ENCODE data around the gene MBP.
A peak's percentile ranks its signal among the peaks of the same experiment; 100 is the strongest.

The MBP gene

DNA sequence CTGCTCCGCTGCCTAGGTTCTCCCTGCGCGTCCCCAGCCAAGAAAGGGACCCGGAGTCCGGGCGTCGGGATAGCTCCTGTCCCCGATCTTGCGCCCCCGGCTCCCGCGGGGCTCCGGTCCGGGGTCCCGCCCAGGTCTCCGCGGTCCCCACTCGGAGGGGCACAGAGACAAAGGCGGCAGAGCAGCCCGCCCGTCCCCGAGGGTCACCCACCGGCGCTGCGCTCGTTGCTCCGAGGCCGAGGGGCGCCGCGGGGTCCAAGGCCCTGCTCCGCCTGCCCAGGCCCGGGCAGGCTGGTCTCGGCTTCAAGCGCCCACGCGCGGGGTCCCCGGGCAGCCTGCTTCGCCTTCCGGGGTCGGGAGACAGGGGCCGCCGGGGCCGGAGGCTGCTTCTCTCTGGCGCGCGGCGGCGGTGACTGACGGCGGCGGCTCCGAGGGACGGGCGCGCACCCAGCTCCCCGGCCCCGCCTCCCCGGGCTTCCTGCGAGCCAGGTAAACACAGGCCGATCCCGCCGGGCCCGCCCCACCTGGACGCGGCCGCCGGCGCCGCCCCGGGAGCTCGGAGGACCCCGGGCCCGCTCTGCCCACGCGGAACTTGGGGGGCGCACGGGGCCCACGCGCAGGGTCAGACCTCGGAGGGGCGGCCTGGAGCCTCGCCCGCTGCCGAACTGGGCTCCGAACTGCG is at the start of gene MBP:
TSS of gene MBP (minus strand) at position 415 of the 682 bp plus-strand sequence. CDS start 27,522 bp downstream, outside the sequence.
- DNase-seq = peak; percentile 85

DNA sequence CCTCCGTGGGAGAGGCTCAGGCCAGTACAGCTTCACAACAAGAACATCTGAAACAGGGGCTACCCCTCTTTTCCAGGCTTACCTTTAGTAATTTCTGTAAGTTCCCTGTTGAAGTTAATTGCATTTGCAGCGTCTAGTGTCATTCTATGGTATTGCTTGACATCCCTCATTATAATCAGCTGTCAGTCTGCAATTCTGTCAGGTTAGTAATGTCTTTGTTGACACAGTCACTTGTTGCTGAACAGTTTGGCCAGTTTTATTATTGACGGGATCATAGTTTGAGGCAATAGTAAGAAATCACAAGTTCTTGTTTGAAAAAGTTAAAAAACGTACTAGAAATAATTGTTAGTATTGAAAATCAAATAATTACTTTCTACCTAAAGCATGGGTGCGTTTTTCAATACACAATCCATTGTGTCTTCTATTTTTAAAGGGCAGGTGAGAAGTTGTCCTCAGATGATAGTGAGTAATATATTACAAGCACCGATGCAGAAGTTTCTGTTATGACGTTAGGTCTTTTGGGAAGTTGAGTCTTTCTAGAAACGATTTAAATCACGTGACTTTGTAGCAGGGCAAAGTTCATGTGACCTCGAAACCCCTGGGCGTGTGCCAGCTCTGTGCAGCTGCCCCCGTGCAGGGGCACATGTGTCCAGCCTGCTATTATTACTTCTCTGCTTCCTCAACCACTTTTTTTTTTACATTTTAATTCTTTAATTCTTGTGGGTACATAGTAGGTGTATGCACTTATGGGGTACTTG is 49.5 kb upstream of the MBP start:
- no peak for DNase-seq

DNA sequence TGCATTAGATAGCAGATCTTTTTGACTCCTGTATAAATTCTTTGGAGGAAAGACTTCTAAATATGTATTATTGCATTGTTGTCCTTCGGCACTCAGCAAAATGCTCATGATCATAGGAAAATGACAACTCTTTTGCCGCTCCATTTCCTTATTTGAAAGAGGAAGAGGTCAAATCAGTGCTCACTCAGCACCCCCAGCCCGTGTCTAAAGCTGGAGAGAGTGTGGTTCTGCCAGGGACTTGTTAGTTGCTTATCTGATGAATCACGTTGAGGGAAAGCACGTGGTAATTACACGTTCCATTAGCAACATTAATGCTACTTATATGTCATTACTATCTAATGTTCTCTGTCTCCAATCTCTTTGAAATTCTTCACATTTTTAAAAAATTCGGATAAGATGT is 46.0 kb upstream of the MBP start:
- no peak for DNase-seq

GRCh38 chr18:77177009-77177408 is 44.4 kb upstream of the MBP start:
- DNase-seq = no peak

DNA sequence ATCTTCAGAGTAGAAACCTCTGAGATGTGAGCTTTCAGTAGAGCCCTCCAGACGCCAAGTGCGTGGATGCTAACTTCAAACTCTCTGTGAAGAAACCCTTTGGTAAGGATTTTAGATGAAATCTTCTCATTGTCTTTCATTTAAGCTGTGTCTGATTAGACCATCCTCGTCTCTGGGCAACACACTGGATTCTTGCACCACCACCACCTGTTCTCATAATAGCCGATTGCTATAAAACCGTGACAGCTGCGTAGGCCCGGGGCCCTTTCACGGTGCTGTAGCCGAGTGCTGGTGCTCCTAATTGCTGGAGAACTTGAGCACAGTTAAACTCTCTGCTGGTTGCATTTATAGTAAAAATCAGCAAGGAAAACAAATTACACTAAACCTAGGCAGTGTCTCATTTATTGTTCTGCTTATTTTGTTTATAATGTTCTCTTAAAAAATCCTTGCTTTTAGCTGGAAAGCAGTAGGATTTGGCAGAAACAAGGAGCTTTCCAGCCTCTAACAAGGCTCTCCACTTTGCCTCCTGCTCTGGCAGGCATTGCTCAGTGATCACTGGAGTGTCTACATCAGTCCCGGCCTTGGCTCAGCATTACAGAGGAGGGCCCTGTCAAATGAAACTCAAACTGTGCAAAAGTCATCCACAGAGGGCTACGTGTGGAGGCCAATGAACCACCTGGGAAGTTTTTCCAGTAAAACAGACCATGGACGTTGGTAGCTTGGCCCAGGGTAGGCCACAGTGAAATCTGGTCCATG is 40.9 kb upstream of the MBP start:
- DNase-seq = no peak

DNA sequence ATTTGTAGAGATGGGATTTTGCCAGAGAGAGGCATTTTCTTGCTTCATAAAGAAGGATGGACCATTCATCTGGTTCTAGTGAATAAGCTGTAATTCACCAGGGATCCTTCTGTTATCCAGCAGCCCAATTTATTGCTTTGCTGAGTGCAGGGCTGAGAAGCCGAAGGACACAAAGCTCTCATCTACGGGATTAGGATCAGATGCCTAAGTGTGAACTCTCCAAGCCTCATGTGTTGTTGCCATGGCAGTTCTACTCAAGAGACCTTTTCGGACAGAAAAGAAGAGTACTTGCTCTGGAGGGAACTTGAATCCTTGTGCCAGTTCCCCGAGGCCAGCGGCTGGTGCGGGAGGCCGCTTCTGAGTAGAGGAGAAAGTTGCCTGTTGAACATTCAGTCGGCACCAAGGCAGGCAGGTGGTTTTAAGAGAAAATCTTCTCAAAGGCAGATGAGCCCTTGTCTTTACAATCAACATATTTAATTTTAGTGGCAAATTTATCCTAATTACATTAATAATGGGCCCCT is 38.4 kb upstream of the MBP start:
- DNase-seq = no peak

GRCh38 chr18:77168811-77169311 is 36.3 kb upstream of the MBP start:
- no peak for DNase-seq

DNA sequence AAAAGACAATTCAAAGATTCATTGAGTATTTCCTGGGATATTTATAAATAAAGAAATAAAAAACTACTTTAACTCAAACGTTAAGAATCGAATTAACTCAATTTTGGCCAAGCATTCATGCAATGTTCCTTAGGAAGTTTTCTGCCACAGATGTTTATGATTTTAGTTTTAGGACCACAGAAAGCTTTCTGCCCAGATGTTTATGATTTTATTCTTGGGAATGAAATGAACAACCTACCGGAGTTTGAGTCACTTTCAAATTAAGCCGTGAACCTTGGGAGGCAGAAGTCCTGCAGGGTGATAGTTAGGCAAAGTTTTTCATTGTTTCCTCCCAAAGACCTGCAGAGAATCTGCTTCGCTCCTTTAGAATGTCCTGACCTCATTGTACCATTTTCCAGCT is 34.7 kb upstream of the MBP start:
- no peak for DNase-seq

DNA sequence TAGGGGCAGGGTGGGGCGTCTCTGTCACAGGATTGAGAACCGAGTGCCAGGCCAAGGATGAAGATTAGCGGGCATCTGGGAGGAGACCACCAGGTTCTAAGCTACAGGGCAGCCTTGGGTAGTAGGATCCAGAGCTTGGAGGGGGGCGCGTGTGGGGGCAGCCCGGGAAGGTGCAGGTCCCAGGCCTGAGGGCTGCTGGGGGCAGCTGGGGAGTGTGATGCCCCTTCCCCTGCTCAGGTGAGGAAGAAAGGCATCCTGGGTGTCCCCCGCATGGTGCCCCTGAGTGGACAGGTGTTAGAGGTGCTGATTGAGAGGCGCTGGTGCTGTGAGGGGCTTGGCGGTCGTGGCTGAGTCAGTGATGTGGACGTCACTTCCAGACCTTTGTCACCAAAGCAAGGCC is 33.9 kb upstream of the MBP start:
- no peak for DNase-seq

DNA sequence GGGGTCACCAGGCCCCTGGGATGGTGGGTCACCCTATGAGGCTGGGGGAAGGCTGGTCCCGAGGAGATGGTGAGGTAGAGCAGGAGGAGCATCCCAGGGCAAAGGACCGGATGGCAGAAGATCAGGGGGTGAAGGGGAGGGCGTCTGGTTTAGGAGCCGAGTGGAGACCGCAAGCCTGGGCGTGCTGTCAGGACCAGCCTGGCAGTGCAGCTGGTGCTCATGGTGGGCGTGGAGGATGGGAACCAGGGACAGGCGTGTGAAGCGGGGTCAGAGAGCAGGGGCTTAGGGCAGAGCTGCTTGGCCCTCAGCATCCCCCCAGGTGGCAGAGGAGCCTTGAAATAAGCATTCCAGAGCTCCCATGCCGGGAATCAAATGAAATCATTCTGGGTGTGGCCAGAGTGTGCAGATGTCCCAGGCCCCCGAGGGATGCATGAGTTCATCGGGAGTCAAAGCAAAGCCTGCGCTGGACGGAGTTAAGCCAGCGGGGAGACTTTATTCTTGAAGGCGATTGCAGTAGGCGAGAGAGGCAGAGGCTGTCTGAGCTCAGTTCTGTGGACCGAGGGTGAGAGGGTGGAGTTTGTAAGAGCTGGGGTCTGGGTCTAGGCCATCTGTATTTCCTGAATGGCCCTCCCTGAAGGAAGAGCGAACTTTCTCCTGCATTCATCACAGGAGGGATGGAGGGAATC is 33.1 kb upstream of the MBP start:
- no peak for DNase-seq

- DNase-seq = no peak
Measured at GRCh38 chr18:77164763-77165485, 32.3 kb upstream of the MBP start.

- DNase-seq = no peak
Measured at GRCh38 chr18:77164026-77164425, 31.4 kb upstream of the MBP start.

DNA sequence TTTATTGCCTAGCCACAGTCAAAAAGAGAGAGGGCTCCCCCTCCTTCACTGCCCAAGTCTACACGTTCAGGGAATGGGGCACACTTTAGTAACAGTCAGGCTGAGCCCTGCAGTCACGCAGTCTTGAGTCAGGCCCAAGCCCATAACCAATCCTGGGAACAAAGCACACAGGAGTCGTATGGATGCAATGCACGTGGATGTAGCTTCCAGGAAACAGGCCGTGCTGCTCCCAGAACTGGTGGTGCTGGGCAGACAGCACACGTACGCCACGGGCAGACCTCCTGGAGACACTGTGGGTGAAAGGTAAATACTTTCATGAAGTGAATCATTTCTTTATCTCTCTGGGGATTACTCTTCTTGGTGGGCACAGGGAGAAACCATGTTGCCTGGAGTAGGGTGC is 30.0 kb upstream of the MBP start:
- DNase-seq = no peak

- no peak for DNase-seq
Measured at GRCh38 chr18:77161961-77162360, 29.4 kb upstream of the MBP start.

DNA sequence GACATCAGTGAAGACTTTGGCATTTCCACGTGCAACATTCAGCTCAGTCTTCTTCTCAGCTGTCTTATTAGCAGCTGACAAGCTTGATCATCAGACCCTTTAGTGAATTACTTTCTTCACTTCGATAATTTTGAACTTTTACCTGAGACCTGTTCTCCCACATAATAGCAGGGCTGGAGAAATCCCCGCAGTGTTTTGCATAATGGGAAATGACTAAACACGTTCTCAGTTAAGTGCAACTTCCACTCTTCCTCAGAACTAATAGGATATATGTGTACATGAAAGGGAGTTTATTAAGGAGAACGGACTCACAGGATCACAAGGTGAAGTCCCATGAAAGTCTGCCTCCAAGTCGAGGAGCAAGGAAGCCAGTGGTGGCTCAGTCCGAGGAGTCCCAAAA is 28.8 kb upstream of the MBP start:
- no peak for DNase-seq

DNA sequence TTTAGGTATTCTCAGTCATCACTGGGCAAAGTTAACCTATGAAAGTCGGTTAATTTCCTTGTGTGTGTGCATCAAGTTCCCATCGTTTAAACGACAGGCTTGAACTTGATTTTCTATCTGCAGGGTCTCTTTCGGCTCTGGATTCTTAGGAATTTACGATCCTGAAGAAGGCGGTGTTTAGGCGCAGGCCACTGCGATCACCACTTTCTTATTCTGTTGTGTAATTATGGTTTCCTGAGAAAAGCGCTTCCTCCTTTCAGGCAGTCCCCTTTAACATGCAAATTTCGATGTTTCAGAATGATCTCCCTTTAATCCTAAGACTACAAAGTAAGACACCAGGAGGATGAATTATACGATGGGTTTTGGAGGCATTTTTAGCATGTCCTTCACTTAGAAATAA is 27.9 kb upstream of the MBP start:
- DNase-seq = no peak

- DNase-seq = no peak
Measured at GRCh38 chr18:77157312-77157711, 24.7 kb upstream of the MBP start.

- no peak for DNase-seq
Measured at GRCh38 chr18:77155031-77155430, 22.4 kb upstream of the MBP start.

- DNase-seq = no peak
Measured at GRCh38 chr18:77153404-77153803, 20.8 kb upstream of the MBP start.

DNA sequence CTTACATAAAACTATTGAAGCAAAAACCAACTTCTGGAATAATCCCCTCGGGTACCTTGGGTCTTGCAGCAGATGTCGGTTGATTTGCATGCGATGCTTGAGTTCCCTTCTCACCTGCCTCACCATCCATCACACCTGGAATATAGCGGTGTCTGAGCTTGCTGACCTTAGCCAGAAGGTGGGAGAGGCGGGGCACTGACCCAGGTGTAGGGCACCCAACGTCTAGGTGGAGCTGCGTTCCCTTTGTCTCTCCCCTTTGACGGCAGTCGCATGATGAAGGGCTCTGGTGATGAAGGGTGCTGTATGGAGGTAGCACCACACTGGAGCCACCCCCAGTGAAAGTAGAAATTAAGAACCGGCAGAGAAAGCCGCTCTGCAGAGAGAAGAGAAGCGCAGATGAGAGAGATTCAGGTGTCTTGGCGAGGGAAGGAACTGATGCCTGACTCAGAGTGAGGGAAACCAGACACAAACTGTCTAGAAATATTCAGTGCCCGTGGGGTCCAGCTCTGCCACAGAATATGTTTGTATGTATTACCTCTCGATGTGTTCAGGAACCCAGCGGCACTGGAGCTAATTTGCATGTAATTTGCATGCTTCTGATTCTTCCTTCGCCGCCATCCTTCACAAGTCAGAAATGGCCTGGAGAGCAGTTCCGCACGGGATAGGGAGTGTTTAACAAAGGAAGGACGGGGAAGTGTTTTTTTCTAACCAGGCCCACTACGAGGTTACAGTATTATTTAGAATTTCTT is 19.4 kb upstream of the MBP start:
- no peak for DNase-seq

- DNase-seq = no peak
Measured at GRCh38 chr18:77151033-77151771, 18.6 kb upstream of the MBP start.

All from activated CD8-positive, alpha-beta memory T cell treated with anti-CD3 and anti-CD28 coated beads, Interleukin-2, amount 50 U/mL, for 48 hours (primary cell).